Activated naive CD8-positive, alpha-beta T cell treated with anti-CD3 and anti-CD28 coated beads for 36 hours (primary cell): Measurements from ENCODE around the gene GPC5. TPM values are rescaled to one million over a fixed set of nuclear protein-coding genes. Genes with fewer than 3 reads are reported as not detected.

Source experiments
- DNase-seq: peaks from one replicate; pipeline ENCODE4 v3.0.0; 2021
- H3K27ac Mint-ChIP-seq: one replicate; pipeline ENCODE4 v1.8.0; 2022; ENCODE audit warnings: mild to moderate bottlenecking, moderate library complexity, mixed read lengths
- H3K27me3 Mint-ChIP-seq: one replicate; pipeline ENCODE4 v1.8.0; 2022; ENCODE audit warnings: mild to moderate bottlenecking, mixed read lengths
- H3K36me3 Mint-ChIP-seq: one replicate; pipeline ENCODE4 v1.8.0; 2021; ENCODE audit warnings: mild to moderate bottlenecking, mixed read lengths
- H3K4me1 Mint-ChIP-seq: one replicate; pipeline ENCODE4 v1.8.0; 2021; ENCODE audit warnings: mixed read lengths
- H3K4me3 Mint-ChIP-seq: one replicate; pipeline ENCODE4 v1.8.0; 2022; ENCODE audit warnings: mild to moderate bottlenecking, moderate library complexity, mixed read lengths
- H3K9me3 Mint-ChIP-seq: one replicate; pipeline ENCODE4 v1.8.0; 2022; ENCODE audit warnings: mixed read lengths
- total RNA-seq, 2 experiments: library from RNA; stranded (reverse); gene quantifications; one replicate each; pipeline ENCODE4 v1.2.3, GENCODE V29; 2021

The GPC5 gene
- total RNA-seq, 2 experiments from 2014 or later, result 0.23 TPM; not detected in 1

- Mint-ChIP-seq H3K4me1 (no peaks in the 10 kb centered on the region), H3K27ac (no peak overlapping the region), H3K36me3 (peaks cover 3% of the 10 kb centered on the region), H3K27me3 (no peaks in the 10 kb centered on the region), H3K9me3 (peaks cover 10% of the 10 kb centered on the region), H3K4me3 (no peak overlapping the region)
- DNase-seq, result no peak
Observed at GRCh38 chr13:91965511-91965910, 567.1 kb downstream of the GPC5 start.

GRCh38 chr13:91978571-91978970, 580.1 kb downstream of the GPC5 start:
- H3K4me1 Mint-ChIP-seq, result no peaks in the 10 kb centered on the region
- DNase-seq, result no peak

GRCh38 chr13:91986761-91987483, 588.5 kb downstream of the GPC5 start:
- Mint-ChIP-seq H3K9me3 (peaks cover under 1% of the 10 kb centered on the region), H3K27me3 (no peaks in the 10 kb centered on the region), H3K4me3 (no peak overlapping the region), H3K27ac (no peak overlapping the region), H3K4me1 (no peaks in the 10 kb centered on the region), H3K36me3 (no peaks in the 10 kb centered on the region)
- no peak for DNase-seq

More at GRCh38 chr13:91978571-91978970, 580.1 kb downstream of the GPC5 start:
- Mint-ChIP-seq H3K27ac (no peak overlapping the region), H3K36me3 (no peaks in the 10 kb centered on the region), H3K9me3 (peaks cover 7% of the 10 kb centered on the region), H3K27me3 (no peaks in the 10 kb centered on the region), H3K4me3 (no peak overlapping the region)

DNA sequence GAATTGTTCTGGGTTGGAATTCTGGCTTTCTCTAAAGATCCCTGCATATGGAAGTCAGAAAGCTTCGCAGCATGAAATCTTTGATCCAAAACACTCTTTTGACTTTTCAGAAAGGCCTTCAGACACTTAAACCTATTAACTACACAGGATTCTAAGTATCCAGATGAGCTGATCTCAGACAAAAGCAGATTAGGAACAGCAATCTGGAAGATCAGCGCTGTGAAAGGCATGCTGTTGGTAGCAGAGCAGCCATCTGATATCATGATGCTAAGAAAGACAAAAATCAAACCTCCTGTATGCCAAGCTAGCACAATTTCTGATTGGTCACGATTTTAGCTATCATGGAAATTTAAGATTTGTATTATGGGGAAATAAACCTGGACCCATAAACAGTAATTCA, 589.9 kb downstream of the GPC5 start:
- H3K9me3 Mint-ChIP-seq, result no peaks in the 10 kb centered on the region
- no peak overlapping the region for H3K27ac Mint-ChIP-seq
- no peaks in the 10 kb centered on the region for H3K36me3 Mint-ChIP-seq
- H3K4me3 Mint-ChIP-seq, result no peak overlapping the region
- H3K4me1 Mint-ChIP-seq, result no peaks in the 10 kb centered on the region
- DNase-seq, result no peak
- H3K27me3 Mint-ChIP-seq, result no peaks in the 10 kb centered on the region

DNA sequence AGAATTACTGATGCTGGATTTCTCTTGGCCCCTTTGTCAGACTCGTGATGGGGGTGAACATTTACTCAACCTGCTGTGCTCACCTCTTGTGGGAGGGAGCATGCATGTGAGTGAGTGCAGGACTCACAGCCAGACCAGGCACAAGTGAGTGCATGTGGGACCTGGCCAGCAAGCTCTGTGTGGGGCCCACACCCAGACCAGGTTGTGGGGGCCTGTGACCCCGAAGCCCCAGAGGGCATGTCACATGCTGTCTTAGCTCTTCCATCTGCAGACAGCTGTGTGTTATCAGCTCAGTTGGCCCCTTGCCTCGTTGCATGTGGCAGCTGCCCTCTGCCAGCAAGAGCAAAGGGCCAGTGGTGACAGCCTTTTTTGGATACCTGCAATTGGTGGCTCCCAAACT, 614.4 kb downstream of the GPC5 start:
- Mint-ChIP-seq H3K4me1 (no peaks in the 10 kb centered on the region), H3K27me3 (no peaks in the 10 kb centered on the region), H3K4me3 (no peak overlapping the region), H3K36me3 (no peaks in the 10 kb centered on the region), H3K9me3 (peaks cover 3% of the 10 kb centered on the region), H3K27ac (no peak overlapping the region)
- DNase-seq, result no peak

DNA sequence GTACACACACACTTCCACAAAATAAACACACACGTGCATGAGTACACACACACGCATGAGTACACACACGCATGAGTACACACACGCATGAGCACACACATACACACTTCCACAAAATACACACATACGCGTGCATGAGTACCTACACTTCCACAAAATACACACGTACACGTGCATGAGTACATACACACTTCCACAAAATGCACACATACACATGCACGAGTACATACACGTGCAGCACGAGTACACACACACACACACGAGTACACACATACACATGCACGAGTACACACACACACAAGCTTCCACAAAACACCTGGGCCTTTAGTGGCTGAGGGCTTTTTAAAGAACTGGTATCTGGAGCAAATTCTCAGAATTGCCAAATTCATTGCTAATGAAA, 619.3 kb downstream of the GPC5 start:
- Mint-ChIP-seq H3K4me1 (no peaks in the 10 kb centered on the region), H3K9me3 (peaks cover 3% of the 10 kb centered on the region), H3K4me3 (no peak overlapping the region), H3K27me3 (no peaks in the 10 kb centered on the region), H3K36me3 (no peaks in the 10 kb centered on the region), H3K27ac (no peak overlapping the region)
- DNase-seq, result no peak

- Mint-ChIP-seq H3K36me3 (no peaks in the 10 kb centered on the region), H3K9me3 (peaks cover 2% of the 10 kb centered on the region), H3K27ac (no peak overlapping the region)
Observed at GRCh38 chr13:92028695-92029094, 630.3 kb downstream of the GPC5 start.

DNA sequence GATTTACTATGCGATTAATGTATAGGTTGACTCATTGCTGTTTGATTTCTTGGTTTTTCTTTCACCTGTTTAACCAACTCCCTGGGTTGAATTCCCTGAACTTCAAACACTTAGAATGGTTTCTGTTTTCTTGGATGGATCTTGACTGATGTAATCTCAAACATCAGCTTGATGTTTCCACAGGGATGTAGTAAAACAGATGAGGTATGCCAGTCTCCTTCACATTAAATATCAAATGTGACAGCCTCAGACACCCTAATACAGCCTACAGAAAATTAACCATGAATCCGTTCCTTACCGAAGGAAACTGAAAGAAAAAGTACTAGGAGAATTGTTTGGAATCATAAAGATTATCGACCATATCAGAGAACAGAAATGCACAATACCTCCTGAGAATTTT, 631.2 kb downstream of the GPC5 start:
- H3K36me3 Mint-ChIP-seq, result no peaks in the 10 kb centered on the region
- DNase-seq, result no peak
- H3K27ac Mint-ChIP-seq, result no peak overlapping the region
- peaks cover 2% of the 10 kb centered on the region for H3K9me3 Mint-ChIP-seq
- no peaks in the 10 kb centered on the region for H3K4me1 Mint-ChIP-seq
- no peaks in the 10 kb centered on the region for H3K27me3 Mint-ChIP-seq
- no peak overlapping the region for H3K4me3 Mint-ChIP-seq

More at GRCh38 chr13:92028695-92029094, 630.3 kb downstream of the GPC5 start:
- Mint-ChIP-seq H3K4me1 (no peaks in the 10 kb centered on the region), H3K27me3 (no peaks in the 10 kb centered on the region), H3K4me3 (no peak overlapping the region)
- no peak for DNase-seq

GRCh38 chr13:92038905-92039304, 640.5 kb downstream of the GPC5 start:
- peaks cover 4% of the 10 kb centered on the region for H3K9me3 Mint-ChIP-seq
- H3K27ac Mint-ChIP-seq, result no peak overlapping the region
- no peaks in the 10 kb centered on the region for H3K27me3 Mint-ChIP-seq
- DNase-seq, result no peak
- no peaks in the 10 kb centered on the region for H3K4me1 Mint-ChIP-seq
- no peaks in the 10 kb centered on the region for H3K36me3 Mint-ChIP-seq
- no peak overlapping the region for H3K4me3 Mint-ChIP-seq

GRCh38 chr13:92042522-92042921, 644.1 kb downstream of the GPC5 start:
- Mint-ChIP-seq H3K27me3 (no peaks in the 10 kb centered on the region), H3K27ac (no peak overlapping the region), H3K36me3 (no peaks in the 10 kb centered on the region), H3K4me3 (no peak overlapping the region), H3K4me1 (no peaks in the 10 kb centered on the region), H3K9me3 (peaks cover 3% of the 10 kb centered on the region)
- no peak for DNase-seq

DNA sequence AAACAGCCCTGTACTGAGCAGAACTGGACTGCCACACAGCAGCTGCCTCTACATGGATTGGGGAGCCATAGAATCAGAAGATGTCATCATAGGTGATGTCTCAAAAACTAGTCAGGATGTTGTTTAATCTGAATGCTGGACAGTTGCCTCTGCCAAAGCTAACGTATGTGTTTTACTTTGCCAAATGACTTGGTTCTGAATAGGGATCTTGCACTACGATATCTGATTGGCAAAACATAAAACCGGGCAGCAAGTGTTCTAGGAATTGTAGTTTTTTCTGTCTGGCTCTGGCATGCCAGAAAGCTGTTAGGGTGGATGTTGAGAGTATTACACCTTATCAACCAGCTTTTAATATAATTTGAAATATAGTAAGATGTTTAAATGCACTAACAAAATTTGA, 645.9 kb downstream of the GPC5 start:
- no peak overlapping the region for H3K4me3 Mint-ChIP-seq
- H3K36me3 Mint-ChIP-seq, result no peaks in the 10 kb centered on the region
- no peak for DNase-seq
- H3K9me3 Mint-ChIP-seq, result peaks cover 3% of the 10 kb centered on the region
- no peaks in the 10 kb centered on the region for H3K27me3 Mint-ChIP-seq
- no peak overlapping the region for H3K27ac Mint-ChIP-seq
- H3K4me1 Mint-ChIP-seq, result no peaks in the 10 kb centered on the region

- DNase-seq, result no peak
- Mint-ChIP-seq H3K4me3 (no peak overlapping the region), H3K9me3 (peaks cover 8% of the 10 kb centered on the region), H3K27me3 (no peaks in the 10 kb centered on the region), H3K27ac (no peak overlapping the region), H3K4me1 (no peaks in the 10 kb centered on the region), H3K36me3 (no peaks in the 10 kb centered on the region)
Observed at GRCh38 chr13:92054389-92054788, 656.0 kb downstream of the GPC5 start.

GRCh38 chr13:92074658-92075057, 676.2 kb downstream of the GPC5 start:
- Mint-ChIP-seq H3K27me3 (no peaks in the 10 kb centered on the region), H3K4me3 (no peak overlapping the region), H3K9me3 (no peaks in the 10 kb centered on the region), H3K27ac (no peak overlapping the region), H3K4me1 (no peaks in the 10 kb centered on the region), H3K36me3 (no peaks in the 10 kb centered on the region)
- DNase-seq, result no peak

GRCh38 chr13:92097337-92097903, 699.0 kb downstream of the GPC5 start:
- DNase-seq, result no peak
- H3K27ac Mint-ChIP-seq, result no peak overlapping the region
- H3K36me3 Mint-ChIP-seq, result no peaks in the 10 kb centered on the region
- H3K9me3 Mint-ChIP-seq, result peaks cover 3% of the 10 kb centered on the region
- H3K4me1 Mint-ChIP-seq, result no peaks in the 10 kb centered on the region
- H3K27me3 Mint-ChIP-seq, result no peaks in the 10 kb centered on the region
- H3K4me3 Mint-ChIP-seq, result no peak overlapping the region

- Mint-ChIP-seq H3K4me1 (no peaks in the 10 kb centered on the region), H3K27ac (no peak overlapping the region)
- no peak for DNase-seq
Observed at GRCh38 chr13:92101801-92102200, 703.4 kb downstream of the GPC5 start.

DNA sequence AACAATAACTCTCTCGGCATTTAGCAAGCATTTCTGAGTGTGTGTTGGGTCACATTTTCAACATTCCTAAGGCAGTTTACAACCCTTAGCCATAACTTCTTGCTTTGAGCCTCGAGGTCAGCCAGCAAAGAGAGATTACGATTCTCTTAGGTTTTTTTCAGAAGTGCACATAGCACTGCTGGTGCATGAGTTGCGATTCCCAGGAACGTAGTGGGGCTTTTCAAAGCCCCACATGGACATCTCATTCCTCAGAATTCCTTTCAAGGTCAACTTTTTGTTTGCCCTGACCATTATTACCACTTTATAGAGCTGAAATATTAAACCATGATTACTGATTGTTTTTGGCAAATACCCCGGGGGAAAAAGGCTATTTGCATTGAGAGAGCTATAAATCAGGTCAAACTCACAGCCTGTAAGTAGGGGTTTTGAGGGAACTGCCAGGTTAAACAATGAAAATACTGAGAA, 705.3 kb downstream of the GPC5 start:
- H3K27me3 Mint-ChIP-seq, result no peaks in the 10 kb centered on the region
- DNase-seq, result no peak
- H3K9me3 Mint-ChIP-seq, result no peaks in the 10 kb centered on the region
- no peaks in the 10 kb centered on the region for H3K4me1 Mint-ChIP-seq
- no peak overlapping the region for H3K27ac Mint-ChIP-seq
- no peaks in the 10 kb centered on the region for H3K36me3 Mint-ChIP-seq
- no peak overlapping the region for H3K4me3 Mint-ChIP-seq

More at GRCh38 chr13:92101801-92102200, 703.4 kb downstream of the GPC5 start:
- Mint-ChIP-seq H3K9me3 (no peaks in the 10 kb centered on the region), H3K36me3 (no peaks in the 10 kb centered on the region), H3K27me3 (no peaks in the 10 kb centered on the region), H3K4me3 (no peak overlapping the region)
